ENCODE results near the gene OPN1SW. TPM values are rescaled to one million over a fixed set of nuclear protein-coding genes. Genes with fewer than 3 reads are reported as not detected.

OPN1SW gene
- total and polyA plus RNA-seq, 9 of the 15 experiments (the other 6 are each of a cell fraction or from before 2014, with no cell fraction given) = 0.84 to 1.0 TPM; not detected in 7

GRCh38 chr7:128767475-128768110 lies 8.0 kb downstream of the OPN1SW start:
- ATAC-seq (no peak), DNase-seq (ENCODE audit: extremely low read depth in 1 of 4, low spot score in 3 of 4) (no peak), FAIRE-seq (no peak)
- no peak overlapping the region for H3K9ac ChIP-seq (ENCODE audit: insufficient read depth in 1 of 2, low read depth in 2 of 2, low read length in 2 of 2)
- H3K4me2 ChIP-seq (ENCODE audit: insufficient read depth, low read length) = no peak overlapping the region
- H3K79me2 ChIP-seq (ENCODE audit: control insufficient read depth, insufficient read depth, low read length) = no peaks in the 10 kb centered on the region
- intact Hi-C loops (cut with micrococcal nuclease) = no loop called here
- no peaks in the 10 kb centered on the region for H3K9me3 ChIP-seq (replicated peaks; ENCODE audit: control insufficient read depth, insufficient read depth, low read depth, low read length)
- H3K27me3 ChIP-seq (ENCODE audit: control insufficient read depth in 2 of 2, insufficient read depth in 2 of 2, low read length in 2 of 2) = no peaks in the 10 kb centered on the region
- no peaks in the 10 kb centered on the region for H3K4me1 ChIP-seq (replicated peaks in 1 of 2; ENCODE audit: control insufficient read depth in 2 of 2, insufficient read depth in 2 of 2, low read length in 2 of 2)
- ChIA-PET CTCF (ENCODE audit: low intra/inter-chr PET ratio) (no interaction called here), POLR2A (interaction anchor here (0.8 to 5.5 kb wide), 10 partner anchors 9 to 65 kb away, joined by 3 to 45 read pairs (median 7); partner anchors contain the start of gene CALU)
- 97% methylated on average over 6 of the region's 6 CpGs for WGBS (ENCODE audit: insufficient coverage, low coverage, missing lambda C conversion rate)
- H2AFZ ChIP-seq (ENCODE audit: low read depth, low read length) = no peak overlapping the region
- in situ Hi-C loops (cut with MboI) = no loop called here
- H3K9me1 ChIP-seq (ENCODE audit: control insufficient read depth, insufficient read depth, low read length) = peaks cover 8% of the 10 kb centered on the region
- BruUV-seq (replicated peaks) = no TSS peak
- peaks cover 5% of the 10 kb centered on the region; the same call in 1 of the 2 replicates for H4K20me1 ChIP-seq (replicated peaks; ENCODE audit: control insufficient read depth, insufficient read depth, low read length)
- no peak overlapping the region for H3K27ac ChIP-seq (ENCODE audit: extremely low read depth, low read depth, low read length)
- no peak overlapping the region for H3K4me3 ChIP-seq
- TF ChIP-seq ZNF407 (IDR thresholded peaks at IDR 0.05; ENCODE audit: low read depth) = no peak
- TF ChIP-seq DIDO1 (tag; IDR thresholded peaks at IDR 0.05; ENCODE audit: low read depth) = no peak
- no peak for TF ChIP-seq LEF1 (IDR thresholded peaks at IDR 0.05)
- TF ChIP-seq NCOA6 (IDR thresholded peaks at IDR 0.05) = no peak
- no peak for TF ChIP-seq ZNF79 (CRISPR knock-in tag; IDR thresholded peaks at IDR 0.05; ENCODE audit: low read depth)
- no peak for TF ChIP-seq GABPB1 (CRISPR knock-in tag; IDR thresholded peaks at IDR 0.05)
- no peak for TF ChIP-seq DNMT1 (IDR thresholded peaks at IDR 0.05)
- no peak for TF ChIP-seq CUX1 (CRISPR knock-in tag; IDR thresholded peaks at IDR 0.05)
- no peak for TF ChIP-seq MTA1 (IDR thresholded peaks at IDR 0.05; ENCODE audit: borderline replicate concordance)
- H3K36me3 ChIP-seq (ENCODE audit: control insufficient read depth, insufficient read depth, low read length) = peaks cover 92% of the 10 kb centered on the region

Data from K562 (cell line).